KOPT-K1 (cell line): ENCODE results near the gene SNX8.
"Not testable (repeated sequence)": the region's sequence is repeated elsewhere in the genome, so short reads cannot be mapped to it uniquely, and the experiment has no call there.

Experiments
- H3K27ac ChIP-seq: fragments of 200-600 bp; sonication (generic); 2 replicates; pipeline ENCODE4 v1.5.1; 2016; ENCODE audit warnings: antibody characterized with exemption, mild to moderate bottlenecking, low read depth, low read length; ENCODE audit not compliant: poor library complexity, severe bottlenecking
- H3K36me3 ChIP-seq: fragments of 200-600 bp; sonication (generic); 2 replicates; pipeline ENCODE4 v1.5.1; 2017; ENCODE audit warnings: antibody characterized with exemption, mild to moderate bottlenecking, low read length, moderate library complexity; ENCODE audit not compliant: insufficient read depth
- H3K9me3 ChIP-seq: fragments of 200-600 bp; sonication (generic); 2 replicates; pipeline ENCODE4 v1.5.1; 2017; ENCODE audit warnings: antibody characterized with exemption, low read length, mild to moderate bottlenecking; ENCODE audit not compliant: insufficient read depth, poor library complexity, severe bottlenecking

Gene SNX8

DNA sequence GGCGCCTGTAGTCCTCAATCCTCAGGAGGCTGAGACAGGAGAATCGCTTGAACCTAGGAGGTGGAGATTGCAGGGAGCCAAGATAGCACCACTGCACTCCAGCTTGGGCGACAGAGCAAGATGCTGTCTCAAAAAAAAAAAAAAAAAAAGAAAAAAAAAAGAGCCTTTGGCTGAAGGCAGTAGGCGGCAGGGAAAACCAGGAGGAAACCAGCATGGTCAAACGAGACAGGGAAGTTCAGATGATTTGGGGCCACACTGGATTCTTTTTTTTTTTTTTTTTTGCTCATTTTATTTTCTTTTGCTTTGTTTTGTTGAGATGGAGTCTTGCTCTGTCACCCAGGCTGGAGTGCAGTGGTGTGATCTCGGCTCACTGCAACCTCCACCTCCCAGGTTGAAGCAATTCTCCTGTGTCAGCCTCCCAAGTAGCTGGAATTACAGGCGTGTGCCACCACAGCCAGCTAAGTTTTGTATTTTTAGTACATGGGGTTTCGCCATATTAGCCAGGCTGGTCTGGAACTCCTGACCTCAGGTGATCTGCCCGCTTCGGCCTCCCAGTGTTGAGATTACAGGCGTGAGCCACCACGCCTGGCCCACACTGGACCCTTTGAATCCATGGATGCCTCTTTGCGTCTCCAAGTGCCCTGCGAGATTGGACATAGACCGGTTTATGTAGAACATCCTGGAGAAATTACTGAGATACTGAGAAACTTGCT is 33.3 kb upstream of the SNX8 start:
- peak overlapping the region; percentile 44 for H3K27ac ChIP-seq
- not testable (repeated sequence) for H3K9me3 ChIP-seq, H3K36me3 ChIP-seq

DNA sequence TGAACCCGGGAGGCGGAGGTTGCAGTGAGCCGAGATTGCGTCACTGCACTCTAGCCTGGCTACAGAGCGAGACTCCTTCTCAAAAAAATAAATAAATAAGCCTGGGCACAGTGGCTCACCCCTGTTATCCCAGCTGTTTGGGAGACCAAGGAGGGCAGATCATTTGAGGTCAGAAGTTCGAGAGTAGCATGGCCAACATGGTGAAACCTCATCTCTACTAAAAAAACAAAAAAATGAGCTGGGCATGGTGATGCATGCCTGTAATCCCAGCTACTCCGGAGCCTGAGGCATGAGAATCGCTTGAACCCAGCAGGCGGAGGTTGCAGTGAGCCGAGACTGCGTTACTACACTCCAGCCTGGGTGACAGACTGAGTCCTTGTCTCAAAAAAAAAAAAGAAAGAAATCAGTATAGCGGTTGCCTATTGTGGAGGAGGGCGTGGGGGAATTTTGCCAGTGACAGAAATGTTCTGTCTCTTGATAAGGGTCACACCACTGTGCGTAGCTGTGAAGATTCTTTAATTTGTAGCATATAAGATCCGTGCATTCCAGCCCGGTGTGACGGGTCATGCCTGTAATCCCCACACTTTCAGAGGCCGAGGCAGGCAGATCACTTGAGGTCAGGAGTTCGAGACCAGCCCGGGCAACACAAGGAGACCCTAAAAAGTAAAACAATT is 22.5 kb upstream of the SNX8 start:
- no peaks in the 10 kb centered on the region for H3K36me3 ChIP-seq
- H3K9me3 ChIP-seq, result no peaks in the 10 kb centered on the region
- H3K27ac ChIP-seq, result no peak overlapping the region

DNA sequence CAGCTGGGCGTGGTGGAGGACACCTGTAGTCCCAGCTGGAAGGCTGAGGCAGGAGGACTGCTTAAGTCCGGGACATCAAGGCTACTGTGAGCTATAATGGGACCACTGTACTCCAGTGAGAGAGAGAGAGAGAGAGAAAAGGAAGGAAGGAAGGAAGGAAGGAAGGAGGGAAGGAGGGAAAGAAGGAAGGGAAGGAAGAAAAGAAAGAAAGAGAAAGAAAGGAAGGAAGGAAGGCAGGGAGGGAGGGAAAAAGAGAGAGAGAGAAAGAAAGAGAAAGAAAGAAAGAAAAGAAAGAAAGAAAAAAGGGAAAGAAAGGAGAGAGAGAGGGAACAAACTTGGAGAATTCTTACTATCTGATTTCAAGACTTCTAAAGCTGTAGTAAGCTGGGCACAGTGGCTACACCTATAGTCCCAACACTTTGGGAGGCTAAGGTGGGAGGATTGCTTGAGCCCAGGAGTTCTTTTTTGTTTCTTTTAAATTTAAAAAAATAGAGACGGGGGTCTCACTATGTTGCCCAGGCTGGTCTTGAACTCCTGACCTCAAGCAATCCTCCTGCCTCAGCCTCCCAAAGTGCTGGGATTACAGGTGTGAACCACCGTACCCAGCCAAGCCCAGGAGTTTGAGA is 18.5 kb upstream of the SNX8 start:
- H3K9me3 ChIP-seq, H3K27ac ChIP-seq, H3K36me3 ChIP-seq: not testable (repeated sequence)

DNA sequence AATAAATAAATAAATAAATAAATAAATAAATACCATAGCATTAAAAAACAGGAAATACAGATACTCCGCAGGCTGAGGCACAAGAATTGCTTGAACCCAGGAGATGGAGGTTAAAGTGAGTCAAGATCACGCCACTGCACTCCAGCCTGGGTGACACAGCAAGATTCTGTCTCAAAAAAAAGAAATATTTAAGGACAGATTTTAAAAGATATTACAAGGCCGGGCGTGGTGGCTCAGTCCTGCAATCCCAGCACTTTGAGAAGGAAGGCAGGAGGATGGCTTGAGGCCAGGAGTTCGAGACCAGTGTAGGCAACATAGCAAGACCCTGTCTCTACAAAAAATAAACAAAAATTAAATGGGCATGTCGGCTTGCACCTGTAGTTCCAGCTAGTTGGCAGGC is 17.5 kb upstream of the SNX8 start:
- Histone ChIP-seq H3K9me3 (no peaks in the 10 kb centered on the region), H3K36me3 (no peaks in the 10 kb centered on the region), H3K27ac (no peak overlapping the region)

DNA sequence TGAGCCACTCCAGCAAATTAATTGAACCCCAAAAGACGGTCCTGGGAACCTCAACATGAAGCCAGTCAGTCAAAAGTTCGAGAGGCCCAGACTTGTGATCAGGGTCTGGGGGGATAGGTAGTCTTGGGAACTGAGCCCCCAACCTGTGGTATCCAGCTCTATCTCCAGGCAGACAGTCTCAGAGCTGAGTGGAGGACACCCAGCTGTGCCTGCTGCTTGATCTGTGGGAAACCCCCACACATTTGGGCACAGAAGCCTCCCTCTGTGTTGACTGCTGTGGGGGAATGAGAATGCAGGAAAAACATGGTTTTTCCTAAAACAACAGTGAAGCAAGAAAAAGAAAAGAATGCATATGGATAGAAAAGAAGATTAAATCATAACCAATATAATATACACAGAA is 16.3 kb upstream of the SNX8 start:
- H3K36me3 ChIP-seq, result no peaks in the 10 kb centered on the region
- H3K27ac ChIP-seq, result no peak overlapping the region
- no peaks in the 10 kb centered on the region for H3K9me3 ChIP-seq

DNA sequence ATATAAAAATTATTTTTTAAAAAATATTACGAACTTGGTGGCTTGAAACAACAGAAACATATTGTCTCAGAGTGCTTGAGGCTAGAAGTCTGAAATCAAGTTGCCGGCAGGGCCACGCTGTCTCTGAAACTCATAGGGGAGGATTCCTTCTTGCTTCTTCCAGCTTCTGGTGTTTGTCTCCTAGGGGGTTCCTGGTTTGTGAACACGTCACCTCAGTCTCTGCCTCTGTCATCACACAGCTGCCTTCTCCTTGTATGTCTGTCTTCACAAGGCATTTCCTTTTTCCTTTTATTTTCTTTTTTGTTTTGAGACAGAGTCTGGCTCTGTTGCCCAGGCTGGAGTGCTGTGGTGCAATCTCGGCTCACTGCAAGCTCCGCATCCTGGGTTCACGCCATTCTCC is 12.7 kb upstream of the SNX8 start:
- H3K9me3 ChIP-seq, result no peaks in the 10 kb centered on the region
- no peak overlapping the region for H3K27ac ChIP-seq
- no peaks in the 10 kb centered on the region for H3K36me3 ChIP-seq

GRCh38 chr7:2325162-2325561 is 10.9 kb upstream of the SNX8 start:
- no peaks in the 10 kb centered on the region for H3K36me3 ChIP-seq
- H3K27ac ChIP-seq, result no peak overlapping the region
- H3K9me3 ChIP-seq, result no peaks in the 10 kb centered on the region

GRCh38 chr7:2321020-2321419 is 6.8 kb upstream of the SNX8 start:
- Histone ChIP-seq H3K27ac (no peak overlapping the region), H3K9me3 (no peaks in the 10 kb centered on the region)

GRCh38 chr7:2317556-2318293 is 3.5 kb upstream of the SNX8 start:
- Histone ChIP-seq H3K9me3 (no peaks in the 10 kb centered on the region), H3K36me3 (no peaks in the 10 kb centered on the region), H3K27ac (no peak overlapping the region)

More at GRCh38 chr7:2321020-2321419, 6.8 kb upstream of the SNX8 start:
- no peaks in the 10 kb centered on the region for H3K36me3 ChIP-seq

GRCh38 chr7:2316578-2316977 is 2.3 kb upstream of the SNX8 start:
- no peaks in the 10 kb centered on the region for H3K9me3 ChIP-seq
- no peaks in the 10 kb centered on the region for H3K36me3 ChIP-seq
- no peak overlapping the region for H3K27ac ChIP-seq

DNA sequence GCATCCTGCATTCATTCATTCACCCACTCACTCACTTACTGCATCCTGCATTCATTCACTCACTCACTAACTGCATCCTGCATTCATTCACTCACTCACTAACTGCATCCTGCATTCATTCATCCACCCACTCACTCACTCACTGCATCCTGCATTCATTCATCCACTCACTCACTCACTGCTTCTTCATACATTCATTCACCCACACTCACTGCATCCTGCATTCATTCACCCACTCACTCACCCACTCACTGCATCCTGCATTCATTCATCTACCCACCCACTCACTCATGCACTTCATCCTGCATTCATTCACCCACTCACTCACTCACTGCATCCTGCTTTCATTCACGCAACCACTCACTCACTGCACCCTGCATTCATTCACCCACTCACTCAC is 1.5 kb upstream of the SNX8 start:
- Histone ChIP-seq H3K36me3 (no peaks in the 10 kb centered on the region), H3K27ac (no peak overlapping the region), H3K9me3 (no peaks in the 10 kb centered on the region)

DNA sequence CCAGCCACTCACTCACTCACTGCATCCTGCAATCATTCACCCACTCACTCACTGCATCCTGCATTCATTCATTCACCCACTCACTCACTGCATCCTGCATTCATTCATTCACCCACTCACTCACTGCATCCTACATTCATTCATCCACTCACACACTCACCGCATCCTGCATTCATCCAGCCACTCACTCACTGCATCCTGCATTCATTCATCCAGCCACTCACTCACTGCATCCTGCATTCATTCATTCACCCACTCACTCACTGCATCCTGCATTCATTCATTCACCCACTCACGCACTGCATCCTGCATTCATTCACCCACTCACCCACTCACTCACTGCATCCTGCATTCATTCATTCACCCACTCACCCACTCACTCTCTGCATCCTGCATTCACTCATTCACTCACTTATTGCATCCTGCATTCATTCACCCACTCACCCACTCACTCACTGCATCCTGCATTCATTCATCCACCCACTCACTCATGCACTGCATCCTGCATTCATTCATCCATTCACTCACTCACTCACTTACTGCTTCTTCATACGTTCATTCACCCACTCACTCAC is 802 bp upstream of the SNX8 start:
- not testable (repeated sequence) for H3K27ac ChIP-seq, H3K36me3 ChIP-seq, H3K9me3 ChIP-seq

GRCh38 chr7:2313450-2314208 is 612 bp downstream of the SNX8 start:
- Histone ChIP-seq H3K36me3 (no peaks in the 10 kb centered on the region), H3K27ac (peak overlapping the region; percentile 67), H3K9me3 (no peaks in the 10 kb centered on the region)

DNA sequence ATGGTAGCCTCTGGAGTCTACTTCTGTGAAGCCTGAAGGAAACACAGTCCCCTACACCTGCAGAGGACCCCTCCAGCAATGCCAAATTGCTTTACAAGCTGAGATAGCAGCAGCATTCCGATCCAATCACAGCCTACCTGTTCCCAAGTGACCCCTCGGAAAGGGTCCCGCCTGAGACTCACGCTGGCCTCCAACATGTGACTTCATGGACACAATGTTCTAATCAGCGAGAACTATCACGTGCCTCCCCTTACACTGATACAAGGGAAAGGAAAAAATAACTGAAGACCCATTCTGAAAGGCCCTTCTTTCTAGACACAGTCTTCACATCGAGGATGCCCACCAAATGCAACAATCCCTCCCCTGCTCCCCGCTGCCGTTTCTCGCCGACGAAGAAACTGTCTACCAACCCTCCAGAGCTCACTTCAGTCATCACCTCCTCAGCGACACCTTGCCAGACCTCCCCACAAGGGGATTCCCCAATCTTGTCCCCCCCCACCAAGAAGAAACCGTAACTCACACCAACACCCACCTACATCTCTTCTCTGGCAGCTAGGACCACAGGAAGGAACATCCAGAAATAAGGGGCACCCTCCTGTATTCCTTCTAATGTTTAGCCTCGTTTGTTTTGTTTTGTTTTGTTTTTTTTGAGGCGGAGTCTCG is 1.8 kb downstream of the SNX8 start:
- Histone ChIP-seq H3K36me3 (no peaks in the 10 kb centered on the region), H3K27ac (no peak overlapping the region), H3K9me3 (no peaks in the 10 kb centered on the region)
